CD4-positive, alpha-beta T cell treated with Interferon alpha-2 for 1 hour (primary cell): ENCODE data around the gene PHACTR1.
"Not testable (repeated sequence)": the region's sequence is repeated elsewhere in the genome, so short reads cannot be mapped to it uniquely, and the experiment has no call there.

Experiments
- DNase-seq, 2 donors: peaks; one replicate each; pipeline ENCODE4 v3.0.0-alpha.2; 2020 to 2022

Gene PHACTR1

DNA sequence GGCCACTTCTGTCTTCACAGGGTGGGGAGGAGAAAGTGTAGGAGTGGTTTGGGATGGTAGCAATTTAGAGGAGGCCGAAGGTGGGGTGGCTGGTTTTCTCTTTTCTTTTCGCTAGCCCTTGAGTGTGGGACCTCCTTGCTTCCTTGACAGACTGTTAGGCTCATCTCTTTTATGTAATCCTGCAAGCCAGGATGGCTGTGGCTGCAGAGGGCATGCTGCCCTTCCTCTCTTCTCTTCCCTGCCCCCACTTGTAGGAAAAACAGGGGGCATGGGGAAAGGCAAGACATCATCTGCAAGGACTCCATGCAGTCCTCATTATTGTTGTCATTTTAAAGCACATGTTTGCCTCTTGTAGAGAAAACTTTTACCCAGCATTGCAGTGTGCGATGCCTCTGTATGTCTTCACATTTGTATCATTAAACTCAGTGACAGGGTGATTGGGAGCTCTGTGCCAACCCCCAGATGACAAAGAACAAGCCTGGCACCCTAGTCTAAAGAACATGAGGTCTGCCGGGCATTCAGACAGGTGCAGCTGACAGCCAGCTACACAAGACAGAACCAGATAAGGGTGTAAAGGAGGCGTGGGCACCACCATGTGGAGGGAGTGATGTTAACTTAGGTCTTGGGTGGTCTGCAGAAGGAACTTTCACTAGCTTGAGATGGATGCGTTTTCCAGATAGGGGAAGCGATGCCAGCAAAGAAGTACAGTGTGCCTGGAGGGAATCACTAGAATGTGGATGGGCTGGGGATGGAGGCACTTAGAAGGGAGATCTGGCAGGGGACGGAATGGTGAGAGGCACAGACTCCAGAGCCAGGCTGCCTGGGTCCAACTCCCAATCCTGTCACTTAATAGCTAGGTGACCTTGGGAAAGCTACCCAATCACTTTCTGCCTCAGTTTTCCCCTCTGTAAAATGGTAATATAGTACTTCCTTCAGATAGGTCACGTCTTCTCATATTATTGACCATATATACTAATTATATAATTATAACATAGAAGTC lies 404.2 kb downstream of the PHACTR1 start:
- no peak for DNase-seq

DNA sequence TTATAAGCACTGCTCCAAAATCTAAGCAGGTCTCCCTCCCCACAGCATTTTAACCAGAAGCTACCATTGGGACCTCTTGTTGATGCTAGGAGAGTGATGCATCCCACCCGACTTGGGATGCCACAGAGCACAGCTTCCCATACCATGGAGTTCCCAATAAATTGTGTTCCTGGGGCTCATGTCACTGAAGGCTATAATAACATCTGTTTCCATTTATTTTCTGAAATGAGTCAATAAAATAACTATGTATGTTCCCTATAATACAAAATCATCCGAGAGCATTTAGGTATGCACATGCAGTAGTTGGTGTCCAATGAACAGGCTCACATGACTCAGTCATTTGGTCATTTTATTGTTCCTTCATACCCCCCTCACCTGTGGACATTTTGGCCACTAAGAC lies 407.6 kb downstream of the PHACTR1 start:
- DNase-seq = no peak

GRCh38 chr6:13125841-13126240 lies 409.3 kb downstream of the PHACTR1 start:
- DNase-seq = no peak

DNA sequence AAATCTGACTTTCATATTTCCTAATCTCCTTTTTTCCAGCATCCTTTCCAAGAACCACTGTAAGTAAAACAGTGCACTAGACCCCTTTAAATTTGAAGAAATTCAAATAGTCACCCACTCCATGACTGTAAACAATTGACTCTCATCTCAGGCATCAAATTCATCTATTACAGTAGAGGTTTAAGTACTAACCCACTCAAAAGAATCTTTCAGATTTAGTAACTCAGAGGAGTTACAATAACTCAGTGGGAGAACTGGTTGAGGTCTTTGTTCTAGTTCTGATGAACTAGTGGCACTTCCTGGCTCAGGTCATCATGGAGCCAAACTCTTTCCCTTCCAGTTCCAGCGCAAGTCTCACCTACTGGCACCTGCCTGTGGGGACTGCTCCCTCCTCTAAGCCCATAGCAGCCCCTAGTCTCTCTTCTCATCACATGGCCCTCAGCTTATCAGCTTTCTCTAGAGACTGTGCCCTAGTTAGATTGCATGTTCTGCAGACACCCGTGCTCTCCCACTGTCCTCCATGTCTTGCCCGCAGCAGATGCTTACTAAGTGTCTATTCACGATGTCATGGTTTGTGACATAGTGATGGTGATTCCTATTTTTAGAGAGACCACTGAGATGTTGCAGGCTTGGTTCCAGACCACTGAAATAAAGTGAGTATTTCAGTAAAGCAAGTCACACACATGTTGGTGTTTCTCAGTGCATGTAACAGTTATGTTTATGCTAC lies 415.5 kb downstream of the PHACTR1 start:
- DNase-seq = no peak

- DNase-seq = not testable (repeated sequence)
These were observed 417.3 kb downstream of the PHACTR1 start for GRCh38 chr6:13133894-13134293.

GRCh38 chr6:13135152-13135551 lies 418.6 kb downstream of the PHACTR1 start:
- no peak for DNase-seq

GRCh38 chr6:13139119-13139518 lies 422.6 kb downstream of the PHACTR1 start:
- no peak for DNase-seq

DNA sequence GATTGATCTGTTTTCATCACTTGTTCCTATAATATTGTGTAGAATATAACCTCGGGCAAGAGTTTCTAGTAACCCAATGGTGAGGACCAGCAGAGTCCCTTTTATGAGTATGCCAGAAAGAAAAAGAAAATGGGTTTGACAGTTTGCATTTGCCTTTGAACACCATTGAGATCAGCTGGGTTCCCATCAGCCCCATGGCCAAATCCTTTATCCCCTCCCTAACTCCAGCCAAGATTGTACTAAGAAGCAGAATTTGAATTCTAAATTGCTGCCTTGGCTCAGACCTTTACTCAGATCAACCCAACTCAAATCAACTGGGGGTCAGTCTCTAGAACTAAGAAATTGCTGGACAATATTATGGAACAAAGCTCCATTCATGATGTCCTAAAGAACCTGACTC lies 424.4 kb downstream of the PHACTR1 start:
- no peak for DNase-seq

GRCh38 chr6:13141387-13141786 lies 424.8 kb downstream of the PHACTR1 start:
- no peak for DNase-seq

- DNase-seq = no peak
These were observed 426.0 kb downstream of the PHACTR1 start for GRCh38 chr6:13142611-13143010.

DNA sequence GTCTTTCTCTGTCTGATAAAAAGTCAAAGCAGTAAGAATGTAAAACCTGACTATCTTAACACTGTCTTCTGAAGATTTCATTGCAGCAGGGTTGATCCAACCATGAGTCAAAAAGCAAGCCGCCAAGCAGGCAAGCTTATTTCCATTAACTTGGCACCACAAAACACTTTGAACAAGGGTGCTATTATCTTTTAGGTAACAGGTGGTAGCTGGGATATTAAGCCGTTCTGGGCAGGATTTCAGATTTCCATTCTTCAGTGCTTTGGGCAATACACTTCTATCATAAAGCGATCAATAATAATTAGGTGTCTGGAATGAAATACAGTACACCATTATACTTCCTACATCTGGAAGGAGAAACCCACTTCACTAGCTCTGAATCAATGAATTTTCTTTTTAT lies 429.9 kb downstream of the PHACTR1 start:
- no peak for DNase-seq

DNA sequence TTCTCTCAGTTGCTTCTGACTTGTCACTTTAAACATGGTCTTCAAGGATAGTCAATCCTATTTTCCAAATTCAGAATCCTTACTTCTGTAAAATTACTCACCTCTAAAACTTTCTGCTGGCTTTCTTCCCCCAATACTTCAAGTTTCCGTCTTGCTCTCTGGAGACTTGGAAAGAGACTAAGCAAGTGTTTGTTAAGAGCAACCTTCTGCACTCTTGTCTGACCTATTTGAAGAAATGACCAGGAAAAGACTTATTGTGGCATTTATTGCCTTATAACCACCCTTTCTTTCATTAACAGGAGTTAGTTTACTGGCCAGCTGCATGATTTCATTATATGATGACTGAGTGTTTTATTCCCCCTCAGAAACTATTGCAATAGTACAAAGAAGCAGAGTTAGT lies 430.8 kb downstream of the PHACTR1 start:
- DNase-seq = no peak

DNA sequence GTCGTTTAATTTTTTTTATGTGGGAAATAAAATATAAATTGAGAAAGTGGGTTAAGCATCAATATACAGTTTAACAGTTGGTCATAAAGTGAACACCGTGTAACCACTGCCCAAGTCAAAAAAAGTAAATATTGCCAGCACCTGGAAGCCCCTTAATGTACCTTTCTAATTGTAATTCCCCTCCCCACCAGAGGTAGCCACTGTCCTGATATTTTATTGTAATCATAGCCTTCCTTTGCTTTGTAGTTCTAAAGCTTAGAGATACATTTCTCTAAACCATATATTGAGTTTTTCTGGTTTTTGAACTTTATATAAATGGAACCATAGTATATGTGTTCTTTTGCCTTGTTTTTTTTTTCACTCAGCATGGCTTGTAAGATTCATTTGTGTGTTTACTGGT lies 431.2 kb downstream of the PHACTR1 start:
- no peak for DNase-seq

- DNase-seq = no peak
These were observed 436.2 kb downstream of the PHACTR1 start for GRCh38 chr6:13152764-13153163.

GRCh38 chr6:13156381-13156780 lies 439.8 kb downstream of the PHACTR1 start:
- DNase-seq = no peak

DNA sequence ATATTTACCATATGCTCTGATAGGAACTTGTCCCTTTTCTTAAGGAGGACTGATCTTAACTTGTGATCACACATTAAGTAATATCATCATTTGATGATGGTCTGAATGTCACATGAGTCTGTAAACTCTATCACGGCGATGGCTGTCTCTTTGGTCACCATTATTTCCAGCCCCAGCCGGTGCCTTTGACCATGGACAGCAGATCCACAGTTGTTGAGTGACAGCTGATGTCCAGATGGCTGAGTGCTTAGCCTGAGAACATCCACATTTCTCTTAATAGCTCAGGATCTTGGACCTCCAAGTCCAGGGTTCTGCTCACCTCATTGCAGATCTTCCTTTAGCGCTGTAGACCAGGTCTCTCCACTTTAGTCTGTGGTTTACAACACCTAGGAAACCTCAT lies 440.7 kb downstream of the PHACTR1 start:
- no peak for DNase-seq

DNA sequence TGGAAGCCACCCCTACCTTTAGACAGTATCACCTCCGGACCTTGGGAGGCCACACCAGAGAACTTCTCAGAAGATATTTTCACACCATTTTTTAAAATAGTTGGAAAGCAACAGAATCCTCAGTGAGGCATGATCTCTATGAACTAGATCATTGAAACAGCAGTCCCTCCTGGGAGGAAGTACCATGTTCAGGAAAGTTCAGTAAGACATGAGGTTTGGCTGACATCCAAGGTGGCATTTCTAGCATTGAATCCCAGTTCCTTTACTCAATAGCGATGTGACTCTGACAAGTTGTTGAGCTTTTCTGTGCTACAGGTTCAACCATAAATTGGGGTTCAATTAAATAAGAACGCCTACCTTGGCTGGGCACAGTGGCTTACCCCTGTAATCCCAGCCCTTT lies 442.7 kb downstream of the PHACTR1 start:
- DNase-seq = no peak

GRCh38 chr6:13159822-13160221 lies 443.3 kb downstream of the PHACTR1 start:
- DNase-seq = not testable (repeated sequence)

DNA sequence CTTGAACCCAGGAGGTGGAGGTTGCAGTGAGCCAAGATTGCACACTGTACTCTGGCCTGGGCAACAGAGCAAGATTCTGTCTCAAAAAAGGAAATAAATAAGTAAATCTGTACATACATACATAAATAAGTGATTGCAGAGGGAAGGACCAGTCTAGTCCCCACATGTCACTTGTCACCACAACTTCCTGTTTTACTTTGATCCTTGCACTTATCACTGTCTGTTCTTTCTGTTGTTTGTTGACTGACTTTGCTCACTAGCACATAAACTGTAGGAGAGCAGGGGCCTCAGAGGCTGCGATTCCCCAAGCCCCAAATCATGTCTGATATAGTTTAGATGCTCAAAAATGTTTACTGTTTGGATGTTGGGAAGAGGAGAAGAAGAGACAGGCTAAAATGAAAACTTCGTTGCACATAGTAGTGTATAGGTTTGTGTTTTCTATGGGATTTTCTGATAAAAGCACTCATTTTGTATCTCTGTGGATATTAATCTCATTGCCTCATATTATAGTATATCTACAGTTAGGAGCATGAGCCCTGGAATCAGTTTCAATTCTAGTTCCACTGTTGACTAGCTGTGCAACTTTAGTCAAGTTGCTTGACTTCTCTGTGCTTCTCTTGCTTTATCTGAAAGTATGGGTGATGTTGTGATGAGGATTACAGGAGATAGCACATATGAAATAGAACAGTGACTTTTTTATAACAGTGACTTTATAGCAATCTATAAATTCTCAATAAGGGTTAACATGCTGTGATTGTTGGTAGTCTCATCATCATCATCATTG lies 446.8 kb downstream of the PHACTR1 start:
- DNase-seq = no peak

DNA sequence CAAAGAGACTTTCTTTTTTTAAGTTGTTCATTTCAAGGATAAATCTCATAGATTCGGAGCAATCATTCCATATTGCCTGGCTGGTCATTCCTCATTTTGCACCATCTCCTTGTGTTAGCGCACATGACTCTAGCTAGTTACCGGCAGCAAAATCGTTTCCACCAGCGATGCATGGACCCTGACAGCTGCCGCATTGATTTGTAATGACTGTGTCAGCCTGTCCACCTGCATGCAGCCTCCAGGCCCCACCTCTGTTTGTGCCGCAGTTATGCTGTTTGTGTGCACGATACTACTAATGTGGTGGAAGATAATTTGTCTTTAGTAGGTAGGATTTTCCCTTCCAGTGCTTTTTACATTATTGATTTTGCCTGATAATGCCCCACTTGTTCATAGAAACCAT lies 447.7 kb downstream of the PHACTR1 start:
- DNase-seq = no peak

GRCh38 chr6:13165502-13166172 lies 449.1 kb downstream of the PHACTR1 start:
- DNase-seq = no peak

DNA sequence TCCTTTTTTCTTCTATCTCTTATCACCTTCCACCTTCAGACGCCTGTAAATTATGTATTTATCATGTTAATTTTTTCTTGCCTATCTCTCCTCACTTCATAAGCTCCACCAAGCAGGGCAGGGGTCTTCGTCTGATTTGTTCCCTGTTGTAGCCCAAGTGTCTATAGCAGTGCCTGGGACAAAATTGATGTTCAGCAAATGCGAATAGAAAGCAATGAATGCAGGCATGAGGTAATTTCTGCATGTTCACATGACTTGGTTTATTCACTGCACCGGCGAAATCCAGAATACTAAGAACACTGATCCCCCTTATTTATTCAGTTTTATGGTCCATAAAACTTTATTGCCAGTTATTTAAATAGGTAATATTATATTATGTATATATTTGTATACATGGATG lies 449.7 kb downstream of the PHACTR1 start:
- DNase-seq = no peak

DNA sequence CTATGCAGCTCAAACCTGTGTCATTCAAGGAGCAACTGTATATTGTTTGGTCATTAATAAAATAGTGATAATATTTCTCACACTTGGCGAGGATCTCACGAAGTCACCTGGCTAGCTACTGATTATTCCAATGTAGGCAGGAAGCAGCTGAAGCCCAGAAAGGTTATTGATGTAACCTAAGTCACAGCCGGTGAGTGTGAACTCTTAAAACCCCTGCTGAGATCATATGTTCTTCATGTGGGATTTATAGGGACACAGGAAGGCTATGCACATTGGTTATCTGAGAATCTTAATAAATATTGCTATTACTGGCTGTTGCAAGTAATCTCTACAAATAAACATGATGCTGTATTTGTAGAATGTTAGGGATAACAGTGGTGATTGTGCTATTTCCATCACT lies 450.3 kb downstream of the PHACTR1 start:
- no peak for DNase-seq
